ELF-1 (cell line): Measurements from ENCODE around the gene METTL23.
"Not testable (repeated sequence)": the region's sequence is repeated elsewhere in the genome, so short reads cannot be mapped to it uniquely, and the experiment has no call there.

Experiments used
- DNase-seq: peaks from one replicate; pipeline ENCODE4 v3.0.0-alpha.2; 2016; ENCODE audit warnings: low read depth, low spot score

METTL23 gene

GRCh38 chr17:76713765-76714164, 12.9 kb upstream of the METTL23 start:
- DNase-seq = no peak

DNA sequence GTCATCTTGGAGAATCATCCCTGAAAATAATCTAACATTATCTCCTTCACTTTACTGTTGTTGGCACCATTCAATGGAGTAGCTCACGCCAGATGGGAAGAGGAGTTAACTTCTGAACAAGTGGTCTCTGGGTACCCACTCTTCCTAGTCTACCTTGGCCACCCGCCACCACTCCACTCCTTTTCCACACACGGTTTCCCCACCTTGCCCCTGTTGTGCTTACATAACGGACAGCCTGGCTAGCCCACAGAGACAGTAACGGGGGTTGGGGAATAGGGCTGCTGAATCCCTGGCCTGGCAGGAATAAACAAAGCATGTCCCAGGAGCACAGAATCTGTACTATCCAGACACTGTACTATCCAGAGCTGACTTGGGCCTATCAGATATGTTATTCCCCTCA, 12.3 kb upstream of the METTL23 start:
- no peak for DNase-seq

- DNase-seq = peak; percentile 53
Measured at GRCh38 chr17:76714822-76715495, 11.7 kb upstream of the METTL23 start.

- DNase-seq = no peak
Measured at GRCh38 chr17:76715496-76715830, 11.2 kb upstream of the METTL23 start.

DNA sequence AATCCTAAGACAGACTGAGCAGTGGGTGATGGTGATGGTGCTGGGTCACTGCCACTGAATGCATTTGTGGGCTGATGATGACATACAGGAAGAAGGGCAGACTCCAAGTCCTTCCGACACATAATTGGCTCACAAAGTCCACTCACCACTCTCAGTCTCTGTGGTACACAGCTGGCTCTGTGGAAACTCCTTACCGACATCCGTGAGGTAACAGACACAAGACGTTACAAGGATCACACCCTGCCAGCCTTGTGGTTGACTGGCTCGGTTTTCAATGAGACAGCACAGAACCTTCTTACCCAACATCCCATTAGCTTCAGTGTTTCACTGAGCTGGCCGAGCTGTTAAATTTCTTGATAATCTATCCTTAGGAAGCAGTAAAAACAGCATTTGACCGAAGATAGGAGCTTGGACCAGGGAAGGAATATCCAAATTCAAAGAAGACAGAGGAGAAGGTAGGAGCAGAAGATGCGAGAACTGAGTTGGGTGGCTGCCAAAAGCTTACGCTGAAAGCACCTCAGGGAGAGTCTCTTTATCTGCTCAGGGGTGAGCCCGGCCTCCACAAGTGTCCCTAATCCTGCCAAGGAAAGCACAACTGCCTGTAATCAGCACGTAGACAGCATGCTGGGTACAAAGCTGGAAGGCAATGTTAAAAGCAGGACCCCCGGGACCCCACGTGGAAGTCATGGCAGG, 10.3 kb upstream of the METTL23 start:
- DNase-seq = no peak

- no peak for DNase-seq
Measured at GRCh38 chr17:76716839-76717215, 9.8 kb upstream of the METTL23 start.

- DNase-seq = no peak
Measured at GRCh38 chr17:76718516-76718915, 8.1 kb upstream of the METTL23 start.

GRCh38 chr17:76720211-76720610, 6.4 kb upstream of the METTL23 start:
- DNase-seq = no peak

DNA sequence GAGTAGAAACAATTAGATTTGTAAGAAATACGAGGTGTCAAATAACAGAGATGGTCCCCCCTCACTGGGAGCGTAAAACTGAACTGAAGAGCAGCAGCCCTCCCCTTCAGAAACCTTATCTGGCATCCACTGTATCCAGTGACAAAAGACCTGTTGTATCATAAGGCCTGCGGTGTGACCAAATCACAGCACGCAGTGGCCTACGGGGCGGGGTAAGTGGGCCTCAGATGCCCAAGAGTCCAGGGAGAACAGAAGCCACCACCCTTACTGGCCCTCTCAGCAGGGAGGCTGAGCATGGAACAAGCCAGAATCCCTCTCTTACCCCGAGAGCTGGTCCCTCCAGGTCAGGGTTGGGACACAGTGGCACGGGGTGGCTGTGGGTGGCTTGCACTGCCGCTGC, 5.7 kb upstream of the METTL23 start:
- DNase-seq = no peak

DNA sequence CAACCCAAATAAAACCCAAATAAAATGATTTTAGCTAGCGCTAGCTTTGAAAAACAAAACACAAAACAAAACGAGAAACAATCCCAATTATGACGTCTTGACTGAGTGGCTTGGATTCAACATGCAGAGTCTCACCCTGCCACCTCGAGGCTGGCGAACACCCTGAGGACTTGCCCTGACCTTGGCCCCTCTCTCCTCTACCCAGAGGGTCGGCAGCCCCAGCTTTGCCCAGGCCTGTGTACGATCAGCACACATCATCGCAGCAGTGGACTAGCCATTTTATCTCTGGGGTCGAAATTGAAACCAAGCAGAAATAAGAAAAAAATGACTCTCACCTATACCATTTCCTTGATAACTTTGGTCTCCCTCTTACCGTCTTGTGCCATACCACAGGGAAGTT, 5.2 kb upstream of the METTL23 start:
- DNase-seq = no peak

DNA sequence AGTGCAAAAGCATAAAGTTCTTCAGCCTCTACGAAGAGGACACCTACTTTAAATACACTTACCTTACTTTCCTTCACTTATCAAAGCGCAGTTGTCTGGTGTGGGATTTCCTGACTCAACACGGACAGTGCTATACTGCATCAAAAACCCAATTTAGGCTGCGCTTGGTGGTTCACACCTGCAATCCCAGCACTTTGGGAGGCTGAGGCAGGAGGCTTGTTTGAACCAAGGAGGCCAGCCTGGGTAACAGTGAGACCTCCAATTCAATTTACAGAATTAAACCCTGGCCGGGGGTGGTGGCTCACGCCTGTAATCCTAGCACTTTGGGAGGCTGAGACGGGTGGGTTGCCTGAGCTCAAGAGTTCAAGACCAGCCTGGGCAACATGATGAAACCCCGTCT, 4.4 kb upstream of the METTL23 start:
- no peak for DNase-seq

DNA sequence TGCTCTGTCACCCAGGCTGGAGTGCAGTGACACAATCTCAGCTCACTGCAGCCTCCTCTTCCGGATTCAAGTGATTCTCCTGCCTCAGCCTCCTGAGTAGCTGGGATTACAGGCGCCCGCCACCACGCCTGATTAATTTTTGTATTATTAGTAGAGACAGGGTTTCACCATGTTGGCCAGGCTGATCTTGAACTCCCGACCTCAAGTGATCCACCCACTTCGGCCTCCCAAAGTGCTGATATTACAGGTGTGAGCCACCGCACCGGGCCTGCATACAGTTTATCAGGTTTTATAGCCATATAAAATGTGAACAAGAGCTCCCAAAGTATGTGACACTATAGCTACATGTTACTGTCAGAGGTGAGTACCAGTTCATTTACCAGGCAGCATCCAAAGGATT, 3.7 kb upstream of the METTL23 start:
- not testable (repeated sequence) for DNase-seq

GRCh38 chr17:76723812-76724211, 2.8 kb upstream of the METTL23 start:
- no peak for DNase-seq

DNA sequence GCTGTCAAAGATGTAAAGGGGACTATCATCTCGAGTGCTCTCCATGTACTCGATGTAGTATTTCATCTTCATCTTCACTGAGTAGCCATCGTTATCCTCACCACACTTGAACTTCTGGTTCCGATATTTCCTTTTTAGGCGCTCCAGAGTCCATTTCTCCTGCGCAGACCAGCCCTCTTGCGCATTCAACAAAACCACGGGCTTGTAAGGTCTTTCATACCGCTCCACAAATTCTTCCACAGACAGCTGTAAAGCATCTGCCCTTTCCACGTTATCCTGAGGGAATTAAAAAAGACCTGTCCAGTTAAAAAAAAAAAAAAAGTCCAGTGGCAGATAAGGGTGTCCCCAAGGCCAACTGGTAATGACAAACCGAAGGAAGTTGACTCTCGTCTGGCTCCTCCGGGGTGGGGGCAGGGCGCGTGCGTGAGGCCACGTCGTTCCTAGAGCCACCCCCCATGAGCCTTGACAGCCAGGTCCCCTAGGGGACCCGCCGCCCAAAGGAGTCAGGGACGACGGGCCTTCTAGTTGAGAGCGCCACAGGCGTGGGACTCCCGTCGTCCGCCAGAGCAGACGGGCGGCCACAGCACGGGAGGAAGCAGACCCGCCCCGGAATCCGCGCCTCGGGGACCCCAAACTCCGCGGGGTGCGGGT, 934 bp upstream of the METTL23 start:
- DNase-seq = no peak

DNA sequence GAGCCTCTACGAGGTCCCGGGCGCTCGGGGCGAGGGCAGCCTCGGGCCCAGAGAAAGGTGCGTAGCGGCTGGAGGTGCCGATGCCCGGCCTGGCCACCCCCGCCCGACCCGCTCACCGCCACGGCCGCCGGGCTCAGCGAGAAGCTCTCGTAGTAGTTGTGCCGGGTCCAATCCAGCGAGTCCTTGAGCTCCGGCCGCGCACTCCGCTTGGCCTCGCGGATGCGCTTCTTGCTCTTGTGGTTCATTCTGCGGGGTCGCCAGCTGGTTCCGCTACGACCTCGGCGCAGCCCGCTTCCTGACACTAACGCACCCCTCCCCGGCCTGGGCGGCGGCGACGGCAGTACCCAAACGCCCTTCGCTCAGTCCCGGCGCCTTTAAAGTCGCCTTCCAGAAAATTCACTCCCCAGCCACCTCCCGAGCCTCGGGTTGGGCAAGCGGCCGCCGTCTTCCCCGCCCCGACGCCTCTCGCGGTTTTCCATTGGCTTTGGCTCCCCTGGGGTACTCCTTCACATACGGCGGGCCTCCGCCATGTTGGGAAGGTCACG, 336 bp upstream of the METTL23 start, which contains the start of gene JMJD6:
TSS of gene JMJD6 (minus strand) at position 376 of the 545 bp plus-strand sequence. CDS start at position 245, 131 bp downstream.
- DNase-seq = peak; percentile 97

DNA sequence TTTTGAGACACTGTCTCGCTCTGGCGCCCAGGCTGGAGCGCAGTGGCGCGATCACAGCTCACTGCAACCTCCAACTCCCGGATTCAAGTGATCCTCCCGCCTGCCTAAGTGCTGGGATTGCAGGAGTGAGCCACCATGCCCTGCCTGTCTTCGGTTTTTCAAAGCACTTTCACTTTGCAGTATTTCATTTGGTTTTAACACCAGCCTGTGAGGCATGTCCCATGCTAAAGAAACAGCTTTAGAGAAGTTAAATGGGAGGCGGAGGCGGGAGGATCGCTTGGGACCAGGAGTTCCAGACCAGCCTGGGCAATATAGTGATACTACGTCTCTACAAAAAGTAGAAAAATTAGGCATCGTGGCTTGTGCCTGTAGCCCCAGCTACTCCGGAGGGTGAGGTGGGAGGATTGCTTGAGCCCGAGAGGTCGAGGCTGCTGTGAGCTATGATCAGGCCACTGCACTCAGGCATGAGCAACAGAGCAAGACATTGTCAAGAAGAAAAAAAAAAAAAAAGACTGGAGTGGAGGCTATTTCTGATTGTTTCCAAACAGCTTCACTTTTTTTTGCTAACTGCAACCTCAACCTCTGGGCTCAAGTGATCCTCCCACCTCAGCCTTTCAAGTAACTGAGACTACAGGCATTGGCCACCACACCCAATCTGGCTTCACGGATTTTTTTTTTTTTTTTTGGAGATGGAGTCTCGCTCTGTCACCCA, 1.3 kb downstream of the METTL23 start:
- DNase-seq = no peak

DNA sequence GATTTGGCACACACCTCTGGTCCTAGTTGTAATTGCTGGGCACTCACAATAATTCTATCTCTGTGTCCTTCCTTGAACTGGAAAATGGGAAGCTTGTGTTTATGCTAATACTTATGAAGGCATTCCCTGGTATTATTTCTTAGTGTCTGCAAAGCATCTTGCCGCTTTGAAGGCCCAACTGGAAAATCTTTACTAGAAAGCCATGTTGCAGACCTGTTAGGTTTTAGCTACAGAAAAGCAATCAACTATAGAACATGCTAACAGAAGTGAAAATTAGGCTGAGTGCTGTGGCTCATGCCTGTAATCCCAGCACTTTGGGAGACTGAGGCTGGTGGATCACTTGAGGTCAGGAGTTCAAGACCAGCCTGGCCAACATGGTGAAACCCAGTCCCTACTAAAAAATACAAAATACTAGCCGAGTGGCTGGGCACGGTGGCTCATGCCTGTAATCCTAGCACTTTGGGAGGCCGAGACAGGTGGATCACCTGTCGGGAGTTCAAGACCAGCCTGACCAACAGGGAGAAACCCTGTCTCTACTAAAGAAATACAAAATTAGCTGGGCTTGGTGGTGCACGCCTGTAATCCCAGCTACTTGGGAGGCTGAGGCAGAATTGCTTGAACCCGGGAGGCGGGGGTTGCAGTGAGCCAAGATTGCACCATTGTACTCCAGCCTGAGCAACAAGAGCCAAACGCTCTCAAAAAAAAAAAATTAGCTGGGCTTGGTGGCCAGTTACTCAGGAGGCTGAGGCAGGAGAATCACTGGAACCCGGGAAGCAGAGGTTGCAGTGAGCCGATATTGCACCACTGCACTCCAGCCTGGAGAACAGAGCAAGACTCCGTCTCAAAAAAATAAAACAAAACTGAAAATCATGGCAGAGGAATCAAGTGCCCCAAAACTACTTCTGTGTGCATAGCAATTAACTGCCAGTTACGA, 5.4 kb downstream of the METTL23 start:
- DNase-seq = peak; percentile 28

DNA sequence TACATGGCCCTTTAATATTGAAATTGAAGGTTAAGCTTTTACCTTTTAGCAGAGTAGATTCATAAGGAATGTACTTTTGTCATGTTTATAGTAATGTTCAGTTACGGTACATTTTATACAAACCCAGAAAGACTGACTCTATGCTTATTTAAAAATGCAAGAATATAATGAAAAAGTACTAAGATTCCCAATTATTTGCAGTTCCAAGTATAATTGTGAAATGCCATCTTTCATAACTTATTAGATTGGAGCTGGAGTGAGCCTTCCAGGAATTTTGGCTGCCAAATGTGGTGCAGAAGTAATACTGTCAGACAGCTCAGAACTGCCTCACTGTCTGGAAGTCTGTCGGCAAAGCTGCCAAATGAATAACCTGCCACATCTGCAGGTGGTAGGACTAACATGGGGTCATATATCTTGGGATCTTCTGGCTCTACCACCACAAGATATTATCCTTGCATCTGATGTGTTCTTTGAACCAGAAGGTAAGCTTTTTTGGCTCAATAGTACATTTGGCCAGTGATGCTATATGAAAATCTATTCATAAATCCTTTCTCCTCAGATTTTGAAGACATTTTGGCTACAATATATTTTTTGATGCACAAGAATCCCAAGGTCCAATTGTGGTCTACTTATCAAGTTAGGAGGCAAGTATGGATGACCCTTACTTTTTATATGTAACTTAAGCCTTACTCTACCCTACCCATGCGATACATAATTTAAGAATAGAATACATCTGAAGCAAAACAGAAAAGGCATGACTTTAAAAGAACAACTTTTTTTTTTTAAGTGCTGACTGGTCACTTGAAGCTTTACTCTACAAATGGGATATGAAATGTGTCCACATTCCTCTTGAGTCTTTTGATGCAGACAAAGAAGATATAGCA, 6.3 kb downstream of the METTL23 start:
- no peak for DNase-seq

DNA sequence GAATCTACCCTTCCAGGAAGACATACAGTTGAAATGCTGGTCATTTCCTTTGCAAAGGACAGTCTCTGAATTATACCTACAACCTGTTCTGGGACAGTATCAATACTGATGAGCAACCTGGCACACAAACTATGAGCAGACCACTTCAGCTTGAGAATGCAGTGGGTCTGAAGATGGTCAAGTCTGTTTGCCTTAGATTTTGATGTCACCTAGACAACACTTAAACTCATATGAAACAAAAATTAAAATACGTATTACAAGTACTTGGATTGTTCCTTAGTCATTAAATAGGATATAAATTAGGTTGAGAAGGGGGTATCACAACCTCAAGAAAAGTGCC, 6.9 kb downstream of the METTL23 start:
- DNase-seq = no peak
